Nephron progenitor cell (in vitro differentiated cells): ENCODE measurements around the gene PPT2.
A peak's percentile ranks its signal among the peaks of the same experiment; 100 is the strongest.

Experiments
- DNase-seq: peaks from one replicate; pipeline ENCODE4 v3.0.0; 2021
- H3K27ac Mint-ChIP-seq: 2 replicates; pipeline ENCODE4 v1.8.0; 2021; ENCODE audit warnings: mild to moderate bottlenecking, moderate library complexity, mixed read lengths
- H3K27me3 Mint-ChIP-seq: 2 replicates; pipeline ENCODE4 v1.8.0; 2021; ENCODE audit warnings: mild to moderate bottlenecking, low read depth, mixed read lengths; ENCODE audit not compliant: poor library complexity
- H3K36me3 Mint-ChIP-seq: 2 replicates; pipeline ENCODE4 v1.8.0; 2021; ENCODE audit warnings: low read depth, mixed read lengths
- H3K4me1 Mint-ChIP-seq: 2 replicates; pipeline ENCODE4 v1.8.0; 2021; ENCODE audit warnings: mixed read lengths
- H3K4me3 Mint-ChIP-seq: 2 replicates; pipeline ENCODE4 v1.8.0; 2021; ENCODE audit warnings: mild to moderate bottlenecking, moderate library complexity, mixed read lengths
- H3K9me3 Mint-ChIP-seq: 2 replicates; pipeline ENCODE4 v1.8.0; 2021; ENCODE audit warnings: mild to moderate bottlenecking, moderate library complexity, mixed read lengths
- TF ChIP-seq, protein P1 (sequence below): fragments of 200-600 bp; sonication (generic); IDR thresholded peaks from 2 replicates; pipeline ENCODE4 v1.5.0; 2021; ENCODE audit warnings: antibody characterized with exemption

The PPT2 gene

DNA sequence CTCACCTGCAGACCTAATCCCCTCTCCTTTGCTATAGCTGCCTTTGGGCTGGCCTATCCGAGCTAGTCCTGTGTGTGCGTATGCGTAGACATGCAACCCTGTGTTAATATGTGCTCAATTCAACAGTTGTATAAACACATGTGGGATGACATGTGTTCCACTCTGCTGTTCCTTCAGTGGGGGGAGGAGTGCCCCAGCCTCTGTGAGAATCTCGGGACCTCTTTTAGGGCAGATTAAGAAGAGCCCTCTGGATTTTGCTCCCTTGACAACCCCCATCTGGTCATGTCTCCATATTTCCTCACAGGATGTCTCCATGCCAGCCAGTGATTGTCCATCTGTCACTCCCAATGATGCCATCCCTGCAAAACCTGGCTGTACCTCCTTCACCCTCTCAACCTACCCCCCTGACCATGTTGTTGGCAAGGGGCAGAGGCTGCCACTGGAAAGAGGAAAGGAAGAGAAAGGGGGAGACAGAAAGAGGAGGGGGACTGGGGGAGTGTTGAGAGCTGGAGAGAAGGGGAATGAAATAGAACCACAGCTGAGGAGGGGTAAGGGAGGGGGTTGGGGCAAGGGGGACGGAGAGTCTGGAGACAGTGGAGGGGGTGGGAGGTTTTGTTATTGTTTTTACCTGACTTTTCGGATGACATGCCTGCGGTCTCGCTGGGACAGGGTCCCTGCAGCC is 2.6 kb upstream of the PPT2 start:
- peaks cover 8% of the 10 kb centered on the region for H3K9me3 Mint-ChIP-seq
- H3K4me3 Mint-ChIP-seq, result peak overlapping the region; percentile 95
- H3K27me3 Mint-ChIP-seq, result peaks cover 61% of the 10 kb centered on the region
- H3K27ac Mint-ChIP-seq, result no peak overlapping the region
- peaks cover 84% of the 10 kb centered on the region for H3K4me1 Mint-ChIP-seq
- peaks cover 16% of the 10 kb centered on the region for H3K36me3 Mint-ChIP-seq
- TF ChIP-seq, protein P1, sequence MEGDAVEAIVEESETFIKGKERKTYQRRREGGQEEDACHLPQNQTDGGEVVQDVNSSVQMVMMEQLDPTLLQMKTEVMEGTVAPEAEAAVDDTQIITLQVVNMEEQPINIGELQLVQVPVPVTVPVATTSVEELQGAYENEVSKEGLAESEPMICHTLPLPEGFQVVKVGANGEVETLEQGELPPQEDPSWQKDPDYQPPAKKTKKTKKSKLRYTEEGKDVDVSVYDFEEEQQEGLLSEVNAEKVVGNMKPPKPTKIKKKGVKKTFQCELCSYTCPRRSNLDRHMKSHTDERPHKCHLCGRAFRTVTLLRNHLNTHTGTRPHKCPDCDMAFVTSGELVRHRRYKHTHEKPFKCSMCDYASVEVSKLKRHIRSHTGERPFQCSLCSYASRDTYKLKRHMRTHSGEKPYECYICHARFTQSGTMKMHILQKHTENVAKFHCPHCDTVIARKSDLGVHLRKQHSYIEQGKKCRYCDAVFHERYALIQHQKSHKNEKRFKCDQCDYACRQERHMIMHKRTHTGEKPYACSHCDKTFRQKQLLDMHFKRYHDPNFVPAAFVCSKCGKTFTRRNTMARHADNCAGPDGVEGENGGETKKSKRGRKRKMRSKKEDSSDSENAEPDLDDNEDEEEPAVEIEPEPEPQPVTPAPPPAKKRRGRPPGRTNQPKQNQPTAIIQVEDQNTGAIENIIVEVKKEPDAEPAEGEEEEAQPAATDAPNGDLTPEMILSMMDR, result no peak
- DNase-seq, result no peak

DNA sequence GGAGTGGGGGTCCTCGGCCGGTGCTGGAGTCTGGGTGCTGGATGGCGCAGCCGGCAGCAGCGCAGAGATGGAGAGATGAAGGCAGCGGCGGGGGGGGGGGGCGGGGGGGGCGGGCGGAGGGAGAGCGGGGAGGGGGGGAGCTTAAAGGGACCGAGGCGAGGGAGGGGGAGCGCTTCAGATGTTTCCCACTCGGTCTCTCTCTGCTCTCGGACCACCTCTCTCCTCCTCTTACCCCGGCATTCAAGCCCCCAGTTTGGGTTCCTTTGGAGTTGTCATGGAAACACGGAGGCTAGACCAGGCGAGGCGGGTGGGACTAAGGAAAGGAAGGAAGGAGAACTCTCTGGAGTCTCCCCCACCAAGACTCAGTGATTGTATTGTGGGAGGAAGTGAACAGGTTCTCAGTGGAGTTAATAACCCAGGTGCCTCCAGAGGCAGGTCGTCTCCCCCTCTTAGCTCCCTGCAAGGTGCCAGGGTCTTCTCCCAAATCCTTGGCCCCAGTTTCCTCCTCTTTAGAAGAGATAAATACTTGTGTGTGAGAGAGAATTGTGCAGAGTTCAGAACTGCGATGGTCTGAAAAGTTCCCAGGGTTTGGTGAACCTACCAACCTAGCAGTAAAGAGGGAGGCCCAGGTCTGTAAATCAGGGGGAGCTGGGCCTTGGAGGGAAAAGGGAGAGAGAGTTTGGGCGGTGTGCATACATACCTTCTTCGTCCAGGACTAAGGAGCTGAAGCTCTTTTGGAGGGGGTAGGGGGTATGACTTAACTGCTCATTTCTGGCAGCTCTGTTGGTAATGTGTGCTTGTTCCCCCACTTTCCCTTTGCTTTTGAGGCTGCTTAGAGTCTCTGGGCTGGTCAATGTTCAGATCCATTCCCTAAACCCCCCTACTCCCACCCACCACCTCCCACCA is 1.8 kb upstream of the PPT2 start, which contains the start of gene PRRT1:
Gene PRRT1, minus strand, starts transcription at position 77 of the 906 bp plus-strand sequence. CDS start 112 bp downstream, outside the sequence.
- Mint-ChIP-seq H3K4me1 (peaks cover 76% of the 10 kb centered on the region), H3K27me3 (peaks cover 53% of the 10 kb centered on the region), H3K9me3 (peaks cover 8% of the 10 kb centered on the region), H3K27ac (no peak within 1 kb of the TSS), H3K4me3 (peak within 1 kb of the TSS; percentile 95), H3K36me3 (peaks cover 12% of the 10 kb centered on the region)
- TF ChIP-seq, protein P1, result no peak
- DNase-seq, result no peak

DNA sequence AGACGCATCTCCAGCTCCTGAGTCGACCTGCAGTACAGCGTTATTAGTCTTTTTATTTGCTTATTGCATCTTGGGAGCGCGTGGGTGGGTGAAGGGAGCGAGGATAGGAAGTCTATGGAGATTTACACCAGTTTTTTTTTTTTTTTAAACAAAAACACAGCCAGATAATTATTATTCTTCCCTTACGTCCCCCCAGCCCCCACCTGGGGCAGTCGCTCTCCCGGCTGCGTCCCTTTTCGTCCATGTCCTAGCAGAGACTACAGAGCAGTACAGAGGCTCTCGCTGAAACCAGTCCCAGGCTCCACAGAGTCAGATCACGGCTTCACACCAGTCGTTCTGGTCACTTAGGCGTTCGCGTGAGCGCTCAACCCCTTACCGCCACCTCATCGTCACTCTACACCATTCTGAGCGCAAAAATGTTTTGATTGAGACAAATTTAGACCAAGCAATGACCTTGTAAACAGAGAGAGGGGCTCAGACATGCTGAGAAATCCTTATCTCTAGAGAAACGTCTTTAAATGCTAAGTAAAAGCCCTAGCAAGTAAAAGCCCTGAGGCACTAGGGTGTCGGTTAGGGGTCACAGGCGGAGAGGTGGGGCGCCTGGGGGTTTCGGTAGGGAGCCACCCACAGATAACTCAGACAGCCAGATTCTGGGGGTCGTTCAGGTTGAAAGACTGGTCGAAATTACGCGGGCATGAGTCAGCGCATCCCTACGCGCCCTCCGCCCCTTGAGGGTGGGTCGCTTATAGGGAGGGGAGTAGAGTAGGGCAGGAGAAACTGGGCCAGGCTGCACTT is 975 bp upstream of the PPT2 start:
- peak overlapping the region; percentile 95 for H3K4me3 Mint-ChIP-seq
- peaks cover 68% of the 10 kb centered on the region for H3K4me1 Mint-ChIP-seq
- TF ChIP-seq, protein P1, result no peak
- peaks cover 21% of the 10 kb centered on the region for H3K36me3 Mint-ChIP-seq
- peak; percentile 50 for DNase-seq
- H3K9me3 Mint-ChIP-seq, result peaks cover 7% of the 10 kb centered on the region
- peak overlapping the region; percentile 94 for H3K27ac Mint-ChIP-seq
- H3K27me3 Mint-ChIP-seq, result peaks cover 46% of the 10 kb centered on the region

DNA sequence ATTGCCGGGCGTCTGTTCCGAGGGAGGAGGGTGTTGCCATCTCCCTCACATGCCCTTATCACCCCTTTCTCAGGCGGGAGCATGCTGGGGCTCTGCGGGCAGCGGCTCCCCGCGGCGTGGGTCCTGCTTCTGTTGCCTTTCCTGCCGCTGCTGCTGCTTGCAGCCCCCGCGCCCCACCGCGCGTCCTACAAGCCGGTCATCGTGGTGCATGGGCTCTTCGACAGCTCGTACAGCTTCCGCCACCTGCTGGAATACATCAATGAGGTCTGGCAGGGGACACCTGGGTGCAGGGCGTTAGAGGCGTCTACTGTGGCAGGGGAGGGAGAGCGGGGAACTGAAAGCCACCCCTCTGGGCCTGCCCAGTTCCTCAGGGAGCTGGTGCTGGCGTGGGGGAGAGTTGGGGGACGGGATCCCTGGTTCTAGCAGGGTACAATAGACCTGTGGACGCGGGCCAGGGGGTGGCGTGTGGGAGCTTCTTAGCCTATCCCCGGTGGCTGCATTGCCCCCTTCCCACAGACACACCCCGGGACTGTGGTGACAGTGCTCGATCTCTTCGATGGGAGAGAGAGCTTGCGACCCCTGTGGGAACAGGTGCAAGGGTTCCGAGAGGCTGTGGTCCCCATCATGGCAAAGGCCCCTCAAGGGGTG is 697 bp downstream of the PPT2 start:
- Mint-ChIP-seq H3K27me3 (peaks cover 31% of the 10 kb centered on the region), H3K27ac (peak overlapping the region; percentile 98), H3K9me3 (no peaks in the 10 kb centered on the region), H3K4me3 (peak overlapping the region; percentile 95), H3K4me1 (peaks cover 56% of the 10 kb centered on the region), H3K36me3 (peaks cover 30% of the 10 kb centered on the region)
- peak; percentile 65 for DNase-seq
- TF ChIP-seq, protein P1, result peak; percentile 34

DNA sequence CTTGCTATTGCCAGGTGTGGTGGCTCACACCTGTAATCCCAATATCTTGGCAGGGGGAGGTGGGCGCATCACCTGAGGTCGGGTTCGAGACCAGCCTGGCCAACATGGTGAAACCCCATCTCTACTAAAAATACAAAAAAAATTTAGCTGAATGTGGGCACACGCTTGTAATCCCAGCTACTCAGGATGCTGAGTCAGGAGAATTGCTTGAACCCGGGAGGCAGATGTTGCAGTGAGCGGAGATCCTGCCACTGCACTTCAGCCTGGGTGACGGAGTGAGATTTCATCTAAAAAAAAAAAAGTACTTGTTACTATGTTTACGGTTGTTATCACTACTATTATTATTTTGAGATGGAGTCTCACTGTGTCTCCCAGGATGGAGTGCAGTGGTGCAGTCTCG is 3.0 kb downstream of the PPT2 start:
- peaks cover 39% of the 10 kb centered on the region for H3K36me3 Mint-ChIP-seq

More for the DNA sequence above, 3.0 kb downstream of the PPT2 start:
- no peak for DNase-seq
- H3K27me3 Mint-ChIP-seq, result peaks cover 12% of the 10 kb centered on the region
- TF ChIP-seq, protein P1, result no peak
- no peaks in the 10 kb centered on the region for H3K9me3 Mint-ChIP-seq
- H3K27ac Mint-ChIP-seq, result no peak overlapping the region
- H3K4me3 Mint-ChIP-seq, result no peak overlapping the region
- peaks cover 35% of the 10 kb centered on the region for H3K4me1 Mint-ChIP-seq
